ENCODE measurements around the gene PRC1.

DNA sequence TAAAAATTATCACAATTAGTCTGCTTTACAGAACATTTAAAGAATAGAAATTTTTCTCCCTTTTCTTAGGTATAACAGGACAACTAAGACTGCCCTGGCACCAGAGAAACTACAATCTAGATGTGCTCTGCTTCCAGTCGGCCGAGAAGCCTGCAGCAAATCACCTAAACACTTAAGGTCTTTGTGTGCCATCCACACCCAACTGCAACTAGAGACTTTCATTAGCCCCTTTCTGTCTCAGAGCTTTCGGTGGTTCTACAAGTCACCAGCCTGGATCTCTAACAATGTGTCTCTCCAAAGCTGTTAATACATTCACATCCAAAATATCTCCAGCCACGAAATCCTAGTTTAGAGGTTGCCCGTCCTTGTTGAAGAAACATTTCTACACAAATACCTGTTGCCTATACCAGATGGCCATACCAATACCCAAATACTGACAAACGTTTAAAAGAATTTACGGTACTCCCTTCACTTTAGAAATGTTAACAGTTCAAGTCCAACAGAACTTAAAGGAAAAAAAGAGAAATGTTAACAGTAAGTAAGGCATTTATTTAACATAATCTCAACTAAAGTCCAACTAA lies 6.7 kb downstream of the PRC1 start:
- TF ChIP-seq, protein P1, sequence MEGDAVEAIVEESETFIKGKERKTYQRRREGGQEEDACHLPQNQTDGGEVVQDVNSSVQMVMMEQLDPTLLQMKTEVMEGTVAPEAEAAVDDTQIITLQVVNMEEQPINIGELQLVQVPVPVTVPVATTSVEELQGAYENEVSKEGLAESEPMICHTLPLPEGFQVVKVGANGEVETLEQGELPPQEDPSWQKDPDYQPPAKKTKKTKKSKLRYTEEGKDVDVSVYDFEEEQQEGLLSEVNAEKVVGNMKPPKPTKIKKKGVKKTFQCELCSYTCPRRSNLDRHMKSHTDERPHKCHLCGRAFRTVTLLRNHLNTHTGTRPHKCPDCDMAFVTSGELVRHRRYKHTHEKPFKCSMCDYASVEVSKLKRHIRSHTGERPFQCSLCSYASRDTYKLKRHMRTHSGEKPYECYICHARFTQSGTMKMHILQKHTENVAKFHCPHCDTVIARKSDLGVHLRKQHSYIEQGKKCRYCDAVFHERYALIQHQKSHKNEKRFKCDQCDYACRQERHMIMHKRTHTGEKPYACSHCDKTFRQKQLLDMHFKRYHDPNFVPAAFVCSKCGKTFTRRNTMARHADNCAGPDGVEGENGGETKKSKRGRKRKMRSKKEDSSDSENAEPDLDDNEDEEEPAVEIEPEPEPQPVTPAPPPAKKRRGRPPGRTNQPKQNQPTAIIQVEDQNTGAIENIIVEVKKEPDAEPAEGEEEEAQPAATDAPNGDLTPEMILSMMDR (IDR thresholded peaks at IDR 0.05; ENCODE audit: low read depth, low read length): no peak
- no peak for TF ChIP-seq EZH2phosphoT487 (IDR thresholded peaks at IDR 0.05; ENCODE audit: low read depth)
